Natural killer cell (primary cell): ENCODE results near the gene ZNF678. TPM values are rescaled to one million over a fixed set of nuclear protein-coding genes. Genes with fewer than 3 reads are reported as not detected.

Experiments
- ATAC-seq, 3 donors: fragments of 150-1000 bp in 2 of 3; fragments of 200-7000 bp in 1 of 3; cut with Tn5 transposase; 1 replicate in 1 of 3; 2 replicates in 2 of 3; pipeline ENCODE4 v1.10.0; 2021; ENCODE audit warnings: mild to moderate bottlenecking in 2 of 3, moderate library complexity in 2 of 3
- DNase-seq, 2 donors: peaks; one replicate each; pipeline versions ENCODE4 v3.0.0 to v3.0.0-alpha.2; 2013 to 2021; ENCODE audit warnings: mixed read lengths in 1 of 2
- H3K27ac ChIP-seq: one replicate; pipeline ENCODE4 v1.5.1; 2013; ENCODE audit warnings: mild to moderate bottlenecking, low read length
- H3K27me3 ChIP-seq: one replicate; pipeline ENCODE4 v1.6.1; 2013; ENCODE audit warnings: low read length; ENCODE audit not compliant: control insufficient read depth, insufficient read depth
- H3K36me3 ChIP-seq: one replicate; pipeline ENCODE4 v1.6.1; 2013; ENCODE audit warnings: low read length; ENCODE audit not compliant: control insufficient read depth, insufficient read depth
- H3K4me1 ChIP-seq: one replicate; pipeline ENCODE4 v1.6.1; 2013; ENCODE audit warnings: low read length; ENCODE audit not compliant: control insufficient read depth, insufficient read depth
- H3K4me3 ChIP-seq: one replicate; pipeline ENCODE4 v1.5.1; 2013; ENCODE audit warnings: low read length
- H3K9me3 ChIP-seq: one replicate; pipeline ENCODE4 v1.6.1; 2013; ENCODE audit warnings: low read length; ENCODE audit not compliant: control insufficient read depth, insufficient read depth
- H3K27ac Mint-ChIP-seq, 2 donors: one replicate each; pipeline ENCODE4 v1.8.0; 2022; ENCODE audit warnings: mild to moderate bottlenecking in 2 of 2, mixed read lengths in 2 of 2, moderate library complexity in 1 of 2
- H3K27me3 Mint-ChIP-seq, 2 donors: one replicate each; pipeline ENCODE4 v1.8.0; 2022; ENCODE audit warnings: low read depth in 2 of 2, mixed read lengths in 2 of 2
- H3K36me3 Mint-ChIP-seq: one replicate; pipeline ENCODE4 v1.8.0; 2022; ENCODE audit warnings: mixed read lengths
- H3K4me1 Mint-ChIP-seq, 2 donors: one replicate each; pipeline ENCODE4 v1.8.0; 2022; ENCODE audit warnings: mixed read lengths in 2 of 2
- H3K4me3 Mint-ChIP-seq: one replicate; pipeline ENCODE4 v1.8.0; 2022; ENCODE audit warnings: mild to moderate bottlenecking, moderate library complexity, mixed read lengths
- H3K9me3 Mint-ChIP-seq, 2 donors: one replicate each; pipeline ENCODE4 v1.8.0; 2022; ENCODE audit warnings: mixed read lengths in 2 of 2
- WGBS: methylation state at CpG from one replicate; pipeline ENCODE4 v1.1.7; 2013; ENCODE audit warnings: missing lambda C conversion rate; ENCODE audit not compliant: insufficient coverage; 5-methylcytosine and 5-hydroxymethylcytosine counted together
- intact Hi-C: fragments of 100-400 bp; cut with micrococcal nuclease; formaldehyde crosslinking; loops from one replicate; pipeline ENCODE4 v1.14.2; 2022
- total RNA-seq, 4 donors: library from RNA; stranded (reverse); fragments of 120-200 nt in 1 of 4; gene quantifications; one replicate each; pipeline versions ENCODE4 v1.2.3 to v1.2.4, GENCODE V29; 2013 to 2022
- TF ChIP-seq, protein P1 (sequence below): fragments of 200-600 bp; IDR thresholded peaks from one replicate; pipeline ENCODE4 v1.8.0; 2022; ENCODE audit warnings: antibody characterized with exemption

The ZNF678 gene
- total RNA-seq, 3 donors from 2014 or later (not counting 1 experiment from before 2014, with no cell fraction given), result 9.7 to 14.0 (median 10.7) TPM

- Mint-ChIP-seq H3K4me1 (peaks cover 0 to 14% of the 10 kb centered on the region in 2 donors), H3K27ac (no peak overlapping the region), H3K9me3 (peaks cover 2% of the 10 kb centered on the region in 2 donors), H3K36me3 (peaks cover 5% of the 10 kb centered on the region), H3K27me3 (peaks cover 7 to 11% of the 10 kb centered on the region in 2 donors), H3K4me3 (no peak overlapping the region)
- 73% methylated on average over 5 of the region's 5 CpGs for WGBS
- ATAC-seq (no peak), DNase-seq (no peak)
- Histone ChIP-seq H3K27me3 (no peaks in the 10 kb centered on the region), H3K36me3 (no peaks in the 10 kb centered on the region), H3K27ac (no peak overlapping the region), H3K4me1 (peaks cover 16% of the 10 kb centered on the region), H3K4me3 (no peak overlapping the region), H3K9me3 (no peaks in the 10 kb centered on the region)
- TF ChIP-seq, protein P1, sequence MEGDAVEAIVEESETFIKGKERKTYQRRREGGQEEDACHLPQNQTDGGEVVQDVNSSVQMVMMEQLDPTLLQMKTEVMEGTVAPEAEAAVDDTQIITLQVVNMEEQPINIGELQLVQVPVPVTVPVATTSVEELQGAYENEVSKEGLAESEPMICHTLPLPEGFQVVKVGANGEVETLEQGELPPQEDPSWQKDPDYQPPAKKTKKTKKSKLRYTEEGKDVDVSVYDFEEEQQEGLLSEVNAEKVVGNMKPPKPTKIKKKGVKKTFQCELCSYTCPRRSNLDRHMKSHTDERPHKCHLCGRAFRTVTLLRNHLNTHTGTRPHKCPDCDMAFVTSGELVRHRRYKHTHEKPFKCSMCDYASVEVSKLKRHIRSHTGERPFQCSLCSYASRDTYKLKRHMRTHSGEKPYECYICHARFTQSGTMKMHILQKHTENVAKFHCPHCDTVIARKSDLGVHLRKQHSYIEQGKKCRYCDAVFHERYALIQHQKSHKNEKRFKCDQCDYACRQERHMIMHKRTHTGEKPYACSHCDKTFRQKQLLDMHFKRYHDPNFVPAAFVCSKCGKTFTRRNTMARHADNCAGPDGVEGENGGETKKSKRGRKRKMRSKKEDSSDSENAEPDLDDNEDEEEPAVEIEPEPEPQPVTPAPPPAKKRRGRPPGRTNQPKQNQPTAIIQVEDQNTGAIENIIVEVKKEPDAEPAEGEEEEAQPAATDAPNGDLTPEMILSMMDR, result no peak
- intact Hi-C loops, result no loop called here
Observed at GRCh38 chr1:227546059-227546458, 17.3 kb upstream of the ZNF678 start.

GRCh38 chr1:227546598-227547309 is 16.6 kb upstream of the ZNF678 start:
- Mint-ChIP-seq H3K4me1 (peaks cover 0 to 7% of the 10 kb centered on the region in 2 donors), H3K9me3 (peaks cover 3 to 4% of the 10 kb centered on the region in 2 donors), H3K4me3 (no peak overlapping the region), H3K27me3 (peaks cover 8 to 12% of the 10 kb centered on the region in 2 donors), H3K36me3 (peaks cover 10% of the 10 kb centered on the region), H3K27ac (no peak overlapping the region)
- ATAC-seq (no peak), DNase-seq (no peak)
- intact Hi-C loops, result no loop called here
- Histone ChIP-seq H3K4me1 (peaks cover 12% of the 10 kb centered on the region), H3K9me3 (no peaks in the 10 kb centered on the region), H3K4me3 (no peak overlapping the region), H3K27me3 (no peaks in the 10 kb centered on the region), H3K36me3 (no peaks in the 10 kb centered on the region), H3K27ac (no peak overlapping the region)
- WGBS, result 86% methylated on average over 8 of the region's 8 CpGs
- TF ChIP-seq, protein P1, result no peak

GRCh38 chr1:227547310-227548118 is 15.8 kb upstream of the ZNF678 start:
- H3K36me3 Mint-ChIP-seq, result peaks cover 14% of the 10 kb centered on the region
- H3K27ac Mint-ChIP-seq, result no peak overlapping the region
- WGBS, result 76% methylated on average over 7 of the region's 8 CpGs
- Histone ChIP-seq H3K9me3 (no peaks in the 10 kb centered on the region), H3K36me3 (no peaks in the 10 kb centered on the region), H3K4me3 (no peak overlapping the region), H3K27ac (no peak overlapping the region), H3K4me1 (peaks cover 9% of the 10 kb centered on the region), H3K27me3 (no peaks in the 10 kb centered on the region)
- H3K9me3 Mint-ChIP-seq, result peaks cover 6 to 7% of the 10 kb centered on the region in 2 donors
- TF ChIP-seq, protein P1, result no peak
- intact Hi-C loops, result no loop called here
- H3K27me3 Mint-ChIP-seq, result peaks cover 10 to 17% of the 10 kb centered on the region in 2 donors
- H3K4me1 Mint-ChIP-seq, result peaks cover 0 to 6% of the 10 kb centered on the region in 2 donors
- DNase-seq (no peak), ATAC-seq (peak in 1 of 3 donors; percentile 6)
- no peak overlapping the region for H3K4me3 Mint-ChIP-seq
